ENCODE data around the gene ASTN2.
"Not testable (repeated sequence)": the region's sequence is repeated elsewhere in the genome, so short reads cannot be mapped to it uniquely, and the experiment has no call there.

The ASTN2 gene

GRCh38 chr9:117073071-117073470 is 341.8 kb downstream of the ASTN2 start:
- no peak overlapping the region for H3K27ac Mint-ChIP-seq

GRCh38 chr9:117072216-117072615 is 342.6 kb downstream of the ASTN2 start:
- H3K27me3 Mint-ChIP-seq: peaks cover 3% of the 10 kb centered on the region

More at GRCh38 chr9:117073071-117073470, 341.8 kb downstream of the ASTN2 start:
- Mint-ChIP-seq H3K27me3 (peaks cover 3% of the 10 kb centered on the region), H3K36me3 (peaks cover 2% of the 10 kb centered on the region), H3K4me1 (no peaks in the 10 kb centered on the region), H3K4me3 (no peak overlapping the region), H3K9me3 (peaks cover 14% of the 10 kb centered on the region)

GRCh38 chr9:117071673-117072207 is 343.1 kb downstream of the ASTN2 start:
- not testable (repeated sequence) for H3K4me1 Mint-ChIP-seq, H3K36me3 Mint-ChIP-seq, H3K4me3 Mint-ChIP-seq, H3K27me3 Mint-ChIP-seq
- peak overlapping the region; percentile 41 for H3K27ac Mint-ChIP-seq
- H3K9me3 Mint-ChIP-seq: peaks cover 14% of the 10 kb centered on the region

More at GRCh38 chr9:117072216-117072615, 342.6 kb downstream of the ASTN2 start:
- Mint-ChIP-seq H3K36me3 (peaks cover 2% of the 10 kb centered on the region), H3K4me3 (no peak overlapping the region), H3K9me3 (peaks cover 14% of the 10 kb centered on the region), H3K4me1 (no peaks in the 10 kb centered on the region), H3K27ac (no peak overlapping the region)

GRCh38 chr9:117063721-117064471 is 351.0 kb downstream of the ASTN2 start:
- Mint-ChIP-seq H3K27ac (no peak overlapping the region), H3K27me3 (no peaks in the 10 kb centered on the region), H3K36me3 (no peaks in the 10 kb centered on the region), H3K4me1 (no peaks in the 10 kb centered on the region), H3K4me3 (no peak overlapping the region), H3K9me3 (peaks cover 4% of the 10 kb centered on the region)

GRCh38 chr9:117060963-117061362 is 353.9 kb downstream of the ASTN2 start:
- no peak overlapping the region for H3K27ac Mint-ChIP-seq
- H3K27me3 Mint-ChIP-seq: no peaks in the 10 kb centered on the region
- H3K4me1 Mint-ChIP-seq: no peaks in the 10 kb centered on the region
- no peak overlapping the region for H3K4me3 Mint-ChIP-seq
- peaks cover 4% of the 10 kb centered on the region for H3K9me3 Mint-ChIP-seq
- no peaks in the 10 kb centered on the region for H3K36me3 Mint-ChIP-seq

GRCh38 chr9:117050007-117050406 is 364.9 kb downstream of the ASTN2 start:
- Mint-ChIP-seq H3K27me3 (no peaks in the 10 kb centered on the region), H3K9me3 (no peaks in the 10 kb centered on the region), H3K4me3 (no peak overlapping the region), H3K4me1 (no peaks in the 10 kb centered on the region), H3K36me3 (no peaks in the 10 kb centered on the region), H3K27ac (no peak overlapping the region)

- Mint-ChIP-seq H3K27me3 (no peaks in the 10 kb centered on the region), H3K9me3 (no peaks in the 10 kb centered on the region)
Measured at GRCh38 chr9:117046666-117047327, 368.1 kb downstream of the ASTN2 start.

GRCh38 chr9:117044241-117044640 is 370.6 kb downstream of the ASTN2 start:
- Mint-ChIP-seq H3K27ac (no peak overlapping the region), H3K4me1 (no peaks in the 10 kb centered on the region), H3K4me3 (no peak overlapping the region)

More at GRCh38 chr9:117046666-117047327, 368.1 kb downstream of the ASTN2 start:
- Mint-ChIP-seq H3K27ac (no peak overlapping the region), H3K36me3 (no peaks in the 10 kb centered on the region), H3K4me3 (no peak overlapping the region), H3K4me1 (no peaks in the 10 kb centered on the region)

GRCh38 chr9:117043159-117043558 is 371.7 kb downstream of the ASTN2 start:
- no peak overlapping the region for H3K27ac Mint-ChIP-seq
- H3K4me3 Mint-ChIP-seq: no peak overlapping the region
- H3K9me3 Mint-ChIP-seq: no peaks in the 10 kb centered on the region
- no peaks in the 10 kb centered on the region for H3K36me3 Mint-ChIP-seq
- H3K4me1 Mint-ChIP-seq: no peaks in the 10 kb centered on the region
- H3K27me3 Mint-ChIP-seq: no peaks in the 10 kb centered on the region

More at GRCh38 chr9:117044241-117044640, 370.6 kb downstream of the ASTN2 start:
- Mint-ChIP-seq H3K27me3 (no peaks in the 10 kb centered on the region), H3K36me3 (no peaks in the 10 kb centered on the region), H3K9me3 (no peaks in the 10 kb centered on the region)

GRCh38 chr9:117035546-117035945 is 379.3 kb downstream of the ASTN2 start:
- Mint-ChIP-seq H3K27ac (no peak overlapping the region), H3K4me3 (no peak overlapping the region), H3K36me3 (no peaks in the 10 kb centered on the region), H3K4me1 (no peaks in the 10 kb centered on the region), H3K9me3 (peaks cover 18% of the 10 kb centered on the region), H3K27me3 (no peaks in the 10 kb centered on the region)

- Mint-ChIP-seq H3K4me3 (no peak overlapping the region), H3K27ac (no peak overlapping the region), H3K27me3 (no peaks in the 10 kb centered on the region), H3K36me3 (no peaks in the 10 kb centered on the region), H3K9me3 (peaks cover 18% of the 10 kb centered on the region), H3K4me1 (no peaks in the 10 kb centered on the region)
Measured at GRCh38 chr9:117034866-117035265, 380.0 kb downstream of the ASTN2 start.

GRCh38 chr9:117030254-117030768 is 384.5 kb downstream of the ASTN2 start:
- no peak overlapping the region for H3K27ac Mint-ChIP-seq
- H3K4me1 Mint-ChIP-seq: no peaks in the 10 kb centered on the region
- H3K9me3 Mint-ChIP-seq: peaks cover 23% of the 10 kb centered on the region
- no peaks in the 10 kb centered on the region for H3K36me3 Mint-ChIP-seq
- H3K4me3 Mint-ChIP-seq: no peak overlapping the region
- H3K27me3 Mint-ChIP-seq: no peaks in the 10 kb centered on the region

- Mint-ChIP-seq H3K9me3 (peaks cover 18% of the 10 kb centered on the region), H3K27ac (no peak overlapping the region), H3K4me1 (no peaks in the 10 kb centered on the region), H3K27me3 (no peaks in the 10 kb centered on the region), H3K36me3 (no peaks in the 10 kb centered on the region), H3K4me3 (no peak overlapping the region)
Measured at GRCh38 chr9:117029341-117029740, 385.5 kb downstream of the ASTN2 start.

GRCh38 chr9:117028103-117028858 is 386.6 kb downstream of the ASTN2 start:
- no peaks in the 10 kb centered on the region for H3K36me3 Mint-ChIP-seq
- no peak overlapping the region for H3K27ac Mint-ChIP-seq
- H3K27me3 Mint-ChIP-seq: no peaks in the 10 kb centered on the region
- H3K9me3 Mint-ChIP-seq: peaks cover 13% of the 10 kb centered on the region
- H3K4me1 Mint-ChIP-seq: no peaks in the 10 kb centered on the region
- H3K4me3 Mint-ChIP-seq: no peak overlapping the region

- peaks cover 13% of the 10 kb centered on the region for H3K9me3 Mint-ChIP-seq
- no peak overlapping the region for H3K4me3 Mint-ChIP-seq
- H3K4me1 Mint-ChIP-seq: no peaks in the 10 kb centered on the region
- H3K27ac Mint-ChIP-seq: no peak overlapping the region
- no peaks in the 10 kb centered on the region for H3K36me3 Mint-ChIP-seq
- H3K27me3 Mint-ChIP-seq: peaks cover 1% of the 10 kb centered on the region
Measured at GRCh38 chr9:117021906-117022305, 393.0 kb downstream of the ASTN2 start.

All from activated naive CD4-positive, alpha-beta T cell treated with anti-CD3 and anti-CD28 coated beads, Interleukin-2, amount 50 U/mL, for 24 hours (primary cell).